ENCODE results near the gene B3GAT1. TPM values are rescaled to one million over a fixed set of nuclear protein-coding genes. Genes with fewer than 3 reads are reported as not detected.

Gene B3GAT1
- total RNA-seq, 1 experiment from 2014 or later: 34.3 TPM

GRCh38 chr11:134373591-134374052 lies 38.4 kb downstream of the B3GAT1 start:
- no peaks in the 10 kb centered on the region for H3K27me3 ChIP-seq (ENCODE audit: insufficient read depth, low read length)
- H3K27ac ChIP-seq (ENCODE audit: insufficient read length, low read depth, low read length): no peak overlapping the region
- H3K79me2 ChIP-seq (ENCODE audit: insufficient read depth, low read length): no peaks in the 10 kb centered on the region
- H4K91ac ChIP-seq (ENCODE audit: insufficient read length, low read depth, low read length): no peak overlapping the region
- no peak overlapping the region for H2BK5ac ChIP-seq (ENCODE audit: insufficient read length, low read length)
- no CpG with 5 or more reads among the region's 14 CpGs for WGBS (ENCODE audit: extremely low coverage, insufficient read length, low lambda C conversion rate)
- H3K27me3 Mint-ChIP-seq (ENCODE audit: low read depth): peaks cover 17% of the 10 kb centered on the region
- no peak overlapping the region for H2BK120ac ChIP-seq (ENCODE audit: low read depth, low read length, poor library complexity, severe bottlenecking)
- H2BK12ac ChIP-seq (ENCODE audit: insufficient read length, low read depth, low read length): no peak overlapping the region
- no peak for DNase-seq
- no peaks in the 10 kb centered on the region for H3K9me3 Mint-ChIP-seq
- H2AFZ ChIP-seq (ENCODE audit: low read length): no peak overlapping the region
- H2BK15ac ChIP-seq (ENCODE audit: low read depth, low read length): no peak overlapping the region
- H2BK20ac ChIP-seq (ENCODE audit: low read depth, low read length, poor library complexity, severe bottlenecking): no peak overlapping the region
- no peak overlapping the region for H3K18ac ChIP-seq (ENCODE audit: insufficient read length, low read depth, low read length)
- no peak overlapping the region for H4K8ac ChIP-seq (replicated peaks; ENCODE audit: insufficient read length, low read depth, low read length)
- no peak overlapping the region for H3K4me3 Mint-ChIP-seq
- H4K20me1 ChIP-seq (ENCODE audit: control insufficient read depth, insufficient read depth, insufficient read length): no peaks in the 10 kb centered on the region
- no peak for TF ChIP-seq CTCF (conservative IDR thresholded peaks at IDR 0.05)
- no peak overlapping the region for H3K4ac ChIP-seq (ENCODE audit: low read depth, low read length)
- no peak overlapping the region for H3K9ac ChIP-seq (ENCODE audit: extremely low read depth, insufficient read length, low read length)
- H3K4me2 ChIP-seq (ENCODE audit: insufficient read depth, insufficient read length, low read length): no peak overlapping the region
- no peak overlapping the region for H3K14ac ChIP-seq (ENCODE audit: insufficient read depth, low read length)
- H2AK5ac ChIP-seq (ENCODE audit: insufficient read length, low read length): no peak overlapping the region
- H3K23me2 ChIP-seq (ENCODE audit: insufficient read length, low read depth, low read length, poor library complexity, severe bottlenecking): no peaks in the 10 kb centered on the region
- H3T11ph ChIP-seq (ENCODE audit: low read length): no peak overlapping the region
- H3K79me1 ChIP-seq (ENCODE audit: insufficient read depth, low read depth, low read length, poor library complexity, severe bottlenecking): no peaks in the 10 kb centered on the region
- no peak overlapping the region for H4K5ac ChIP-seq (ENCODE audit: insufficient read length, low read depth, low read length)
- H3K36me3 Mint-ChIP-seq (ENCODE audit: insufficient read depth in 1 of 3, low read depth in 3 of 3): peaks cover 5 to 15% (median 8%) of the 10 kb centered on the region in 3 experiments; a peak in 4 of 7 replicates
- H3K23ac ChIP-seq (ENCODE audit: insufficient read length, low read depth, low read length): no peak overlapping the region
- H3K56ac ChIP-seq (ENCODE audit: insufficient read length, low read depth, low read length): no peak overlapping the region
- H3K9me3 ChIP-seq (ENCODE audit: control insufficient read depth, low read depth, low read length): no peaks in the 10 kb centered on the region
- peaks cover 4% of the 10 kb centered on the region; the same call in 1 of the 2 replicates for H3K4me1 ChIP-seq (ENCODE audit: insufficient read depth, low read length)
- peaks cover 20 to 23% of the 10 kb centered on the region in 2 experiments for H3K4me1 Mint-ChIP-seq
- peak overlapping the region in 1 of 3 experiments; percentile 52; a peak in 2 of 7 replicates for H3K27ac Mint-ChIP-seq
